Measurements from ENCODE around the gene UBD. TPM values are rescaled to one million over a fixed set of nuclear protein-coding genes. Genes with fewer than 3 reads are reported as not detected.

The UBD gene
- total RNA-seq, 1 donor from 2014 or later = not detected

- H3K9me3 ChIP-seq = no peaks in the 10 kb centered on the region
- H3K27me3 ChIP-seq = no peaks in the 10 kb centered on the region
- TF ChIP-seq, protein P1, sequence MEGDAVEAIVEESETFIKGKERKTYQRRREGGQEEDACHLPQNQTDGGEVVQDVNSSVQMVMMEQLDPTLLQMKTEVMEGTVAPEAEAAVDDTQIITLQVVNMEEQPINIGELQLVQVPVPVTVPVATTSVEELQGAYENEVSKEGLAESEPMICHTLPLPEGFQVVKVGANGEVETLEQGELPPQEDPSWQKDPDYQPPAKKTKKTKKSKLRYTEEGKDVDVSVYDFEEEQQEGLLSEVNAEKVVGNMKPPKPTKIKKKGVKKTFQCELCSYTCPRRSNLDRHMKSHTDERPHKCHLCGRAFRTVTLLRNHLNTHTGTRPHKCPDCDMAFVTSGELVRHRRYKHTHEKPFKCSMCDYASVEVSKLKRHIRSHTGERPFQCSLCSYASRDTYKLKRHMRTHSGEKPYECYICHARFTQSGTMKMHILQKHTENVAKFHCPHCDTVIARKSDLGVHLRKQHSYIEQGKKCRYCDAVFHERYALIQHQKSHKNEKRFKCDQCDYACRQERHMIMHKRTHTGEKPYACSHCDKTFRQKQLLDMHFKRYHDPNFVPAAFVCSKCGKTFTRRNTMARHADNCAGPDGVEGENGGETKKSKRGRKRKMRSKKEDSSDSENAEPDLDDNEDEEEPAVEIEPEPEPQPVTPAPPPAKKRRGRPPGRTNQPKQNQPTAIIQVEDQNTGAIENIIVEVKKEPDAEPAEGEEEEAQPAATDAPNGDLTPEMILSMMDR (IDR thresholded peaks at IDR 0.05) = no peak
- H3K4me3 ChIP-seq = no peak overlapping the region
- intact Hi-C loops (cut with DNase I) = no loop called here
- no peaks in the 10 kb centered on the region for H3K36me3 ChIP-seq
- no peaks in the 10 kb centered on the region for H3K4me1 ChIP-seq
- no peak for DNase-seq (ENCODE audit: low spot score in 2 of 2)
- H3K27ac ChIP-seq = no peak overlapping the region
Measured at GRCh38 chr6:29527564-29527963, 32.0 kb downstream of the UBD start.

DNA sequence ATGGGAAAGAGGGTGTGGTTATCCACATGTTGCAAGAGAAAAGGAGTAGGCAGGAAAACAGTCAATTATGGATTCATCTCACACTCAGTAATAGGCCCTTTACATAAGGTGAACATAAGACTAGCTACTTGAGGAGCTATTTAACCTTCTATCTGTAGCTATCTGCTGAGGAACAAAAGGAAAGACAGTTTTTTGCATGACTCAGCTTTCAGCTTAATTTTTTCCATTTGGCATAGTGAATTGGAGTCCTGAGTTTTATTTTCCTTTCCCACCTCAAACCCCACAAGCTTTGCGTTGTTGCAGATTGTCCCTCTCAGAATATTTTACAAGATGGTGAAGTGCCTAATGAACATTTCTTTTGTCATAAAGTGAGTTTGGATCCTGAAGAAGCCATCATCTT, 32.4 kb downstream of the UBD start:
- Histone ChIP-seq H3K4me1 (no peaks in the 10 kb centered on the region), H3K27me3 (no peaks in the 10 kb centered on the region), H3K9me3 (no peaks in the 10 kb centered on the region), H3K27ac (no peak overlapping the region), H3K4me3 (no peak overlapping the region), H3K36me3 (no peaks in the 10 kb centered on the region)
- no peak for DNase-seq (ENCODE audit: low spot score in 2 of 2)
- TF ChIP-seq, protein P1 (IDR thresholded peaks at IDR 0.05) = no peak
- intact Hi-C loops (cut with DNase I) = no loop called here

- H3K4me1 ChIP-seq = no peaks in the 10 kb centered on the region
- H3K27ac ChIP-seq = no peak overlapping the region
- H3K4me3 ChIP-seq = no peak overlapping the region
- TF ChIP-seq, protein P1 (IDR thresholded peaks at IDR 0.05) = no peak
- H3K9me3 ChIP-seq = no peaks in the 10 kb centered on the region
- H3K27me3 ChIP-seq = no peaks in the 10 kb centered on the region
- no peak for DNase-seq (ENCODE audit: low spot score in 2 of 2)
- H3K36me3 ChIP-seq = no peaks in the 10 kb centered on the region
- intact Hi-C loops (cut with DNase I) = no loop called here
Measured at GRCh38 chr6:29525311-29525639, 34.3 kb downstream of the UBD start.

- H3K27me3 ChIP-seq = no peaks in the 10 kb centered on the region
- H3K27ac ChIP-seq = no peak overlapping the region
- no peaks in the 10 kb centered on the region for H3K4me1 ChIP-seq
- DNase-seq (ENCODE audit: low spot score in 2 of 2) = no peak
- H3K4me3 ChIP-seq = no peak overlapping the region
- H3K9me3 ChIP-seq = no peaks in the 10 kb centered on the region
- TF ChIP-seq, protein P1 (IDR thresholded peaks at IDR 0.05) = no peak
- intact Hi-C loops (cut with DNase I) = no loop called here
- H3K36me3 ChIP-seq = no peaks in the 10 kb centered on the region
Measured at GRCh38 chr6:29524444-29525310, 34.9 kb downstream of the UBD start.

- TF ChIP-seq, protein P1 (IDR thresholded peaks at IDR 0.05) = no peak
- H3K27me3 ChIP-seq = no peaks in the 10 kb centered on the region
- H3K27ac ChIP-seq = no peak overlapping the region
- intact Hi-C loops (cut with DNase I) = no loop called here
- H3K4me1 ChIP-seq = no peaks in the 10 kb centered on the region
- no peaks in the 10 kb centered on the region for H3K36me3 ChIP-seq
- H3K4me3 ChIP-seq = no peak overlapping the region
- no peak for DNase-seq (ENCODE audit: low spot score in 2 of 2)
- no peaks in the 10 kb centered on the region for H3K9me3 ChIP-seq
Measured at GRCh38 chr6:29524044-29524443, 35.5 kb downstream of the UBD start.

Data from ascending aorta (tissue), 2 donors.